Measurements from ENCODE around the gene PKNOX2. TPM values are rescaled to one million over a fixed set of nuclear protein-coding genes. Genes with fewer than 3 reads are reported as not detected.

PKNOX2 gene
- total and polyA plus RNA-seq, 2 of the 8 experiments (the other 6 are each of a cell fraction or from before 2014, with no cell fraction given), result 2.0 TPM

DNA sequence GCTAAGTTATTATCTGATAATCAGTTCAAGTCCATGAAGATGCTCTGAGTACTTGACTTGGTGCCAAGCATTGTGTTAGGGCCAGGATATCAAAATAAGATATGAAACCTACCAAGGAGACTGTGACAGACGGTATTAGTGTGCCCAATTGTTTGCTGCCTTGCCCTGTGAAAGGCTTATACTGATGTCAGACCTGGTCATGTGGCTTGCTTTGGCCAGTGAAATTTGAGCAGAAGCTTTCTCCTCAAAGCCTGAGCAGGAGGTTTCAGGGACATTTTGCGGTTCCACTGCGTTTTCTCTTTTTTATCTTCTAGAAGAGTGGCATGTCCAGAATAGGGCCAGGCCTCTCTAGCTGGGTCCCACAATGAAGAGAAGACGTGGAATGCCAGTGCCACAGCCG is 15.8 kb upstream of the PKNOX2 start:
- Histone ChIP-seq H3K4me3 (ENCODE audit: extremely low read depth in 1 of 4, insufficient read depth in 2 of 4, low read depth in 3 of 4, low read length in 4 of 4) (no peak overlapping the region), H3K79me1 (ENCODE audit: low read depth, low read length) (no peaks in the 10 kb centered on the region), H3K23me2 (ENCODE audit: low read depth, low read length) (no peaks in the 10 kb centered on the region), H4K8ac (ENCODE audit: extremely low read depth, insufficient read depth, low read length) (no peak overlapping the region), H3K79me2 (ENCODE audit: control insufficient read depth in 1 of 2, insufficient read depth in 2 of 2, low read length in 2 of 2) (no peaks in the 10 kb centered on the region), H2BK120ac (replicated peaks; ENCODE audit: low read depth, low read length) (no peak overlapping the region), H3K14ac (ENCODE audit: insufficient read length) (no peak overlapping the region), H3K56ac (replicated peaks; ENCODE audit: insufficient read length, low read depth, low read length) (no peak overlapping the region), H2BK15ac (ENCODE audit: low read length) (no peak overlapping the region), H3K27me3 (replicated peaks in 1 of 4; ENCODE audit: control insufficient read depth in 3 of 4, extremely low read depth in 1 of 4, insufficient read depth in 3 of 4, low read length in 3 of 4) (peaks cover 0 to 8% (median 5%) of the 10 kb centered on the region in 4 experiments; a peak in 6 of 7 replicates), H4K91ac (replicated peaks; ENCODE audit: insufficient read length, low read length) (no peak overlapping the region), H4K5ac (ENCODE audit: insufficient read length, low read depth, low read length) (no peak overlapping the region), H2BK5ac (ENCODE audit: low read depth, low read length) (no peak overlapping the region), H2AFZ (ENCODE audit: low read length) (no peak overlapping the region), H3K18ac (ENCODE audit: extremely low read depth, low read length) (no peak overlapping the region; the same call in 1 of the 2 replicates), H4K20me1 (replicated peaks in 1 of 2; ENCODE audit: control insufficient read depth in 1 of 2, insufficient read depth in 2 of 2, low read length in 2 of 2) (peaks cover 0 to 2% of the 10 kb centered on the region in 2 experiments), H3K4ac (replicated peaks; ENCODE audit: insufficient read length, low read depth, low read length) (no peak overlapping the region), H3K36me3 (ENCODE audit: control insufficient read depth in 2 of 4, insufficient read depth in 4 of 4, low read length in 3 of 4) (no peaks in the 10 kb centered on the region), H3K23ac (ENCODE audit: insufficient read length) (no peak overlapping the region), H3K9ac (replicated peaks in 1 of 4; ENCODE audit: extremely low read depth in 1 of 4, low read depth in 3 of 4, low read length in 3 of 4) (no peak overlapping the region), H2AK5ac (ENCODE audit: low read depth, low read length) (no peak overlapping the region), H2BK12ac (ENCODE audit: low read depth, low read length) (no peak overlapping the region), H2BK20ac (ENCODE audit: low read length) (no peak overlapping the region), H3K4me2 (ENCODE audit: insufficient read depth in 1 of 2, low read depth in 2 of 2, low read length in 2 of 2) (no peak overlapping the region), H3K27ac (ENCODE audit: low read depth, low read length) (no peak overlapping the region), H3K9me3 (ENCODE audit: insufficient read depth in 2 of 2, low read depth in 1 of 2, low read length in 1 of 2) (no peaks in the 10 kb centered on the region), H3K4me1 (replicated peaks in 1 of 4; ENCODE audit: control insufficient read depth in 3 of 4, insufficient read depth in 4 of 4, low read length in 3 of 4) (peaks cover 0 to 10% (median 8%) of the 10 kb centered on the region in 4 experiments; a peak in 4 of 7 replicates)
- POLR2A ChIA-PET (ENCODE audit: partially characterized antibody), result interaction anchor here (1.2 to 1.5 kb wide), 2 partner anchors 11 to 12 kb away, joined by 3 to 5 read pairs; no protein-coding TSS in a partner anchor
- DNase-seq (ENCODE audit: low read depth in 1 of 2, low spot score in 2 of 2) (no peak), FAIRE-seq (no peak)
- CTCF ChIA-PET (ENCODE audit: partially characterized antibody), result interaction anchor here (0.8 to 2.4 kb wide), 8 partner anchors 8 to 197 kb away, joined by 3 to 16 read pairs (median 4); partner anchors contain the start of gene PKNOX2
- 87% methylated on average over 5 of the region's 5 CpGs; no CpG with 5 or more reads in 1 of the 2 experiments for WGBS, 2 experiments (ENCODE audit: extremely low coverage in 1 of 2, insufficient coverage in 1 of 2, insufficient read length in 1 of 2, insufficient replicate concordance in 2 of 2, low coverage in 1 of 2, low lambda C conversion rate in 2 of 2, missing lambda C conversion rate in 1 of 2)
- TF ChIP-seq RXRA (IDR thresholded peaks at IDR 0.05; ENCODE audit: insufficient read depth, low read depth, low read length), result no peak
- no peak for TF ChIP-seq ZNF274 (IDR thresholded peaks at IDR 0.05; ENCODE audit: borderline replicate concordance, extremely low read depth, low read length)
- no peak for TF ChIP-seq POLR2AphosphoS5 (IDR thresholded peaks at IDR 0.05; ENCODE audit: low read depth, low read length)
- TF ChIP-seq POU5F1 (IDR thresholded peaks at IDR 0.05; ENCODE audit: low read depth, low read length), result no peak
- TF ChIP-seq POLR2A (IDR thresholded peaks at IDR 0.05; ENCODE audit: control extremely low read depth in 1 of 2, low read depth in 2 of 2, low read length in 2 of 2), result no peak
- TF ChIP-seq NRF1 (IDR thresholded peaks at IDR 0.05; ENCODE audit: low read depth, low read length), result no peak
- no peak for TF ChIP-seq TAF7 (optimal IDR thresholded peaks at IDR 0.05; ENCODE audit: borderline replicate concordance, low read depth, low read length)
- no peak for TF ChIP-seq CHD1 (IDR thresholded peaks at IDR 0.05; ENCODE audit: low read depth, low read length)
- TF ChIP-seq, protein P1, sequence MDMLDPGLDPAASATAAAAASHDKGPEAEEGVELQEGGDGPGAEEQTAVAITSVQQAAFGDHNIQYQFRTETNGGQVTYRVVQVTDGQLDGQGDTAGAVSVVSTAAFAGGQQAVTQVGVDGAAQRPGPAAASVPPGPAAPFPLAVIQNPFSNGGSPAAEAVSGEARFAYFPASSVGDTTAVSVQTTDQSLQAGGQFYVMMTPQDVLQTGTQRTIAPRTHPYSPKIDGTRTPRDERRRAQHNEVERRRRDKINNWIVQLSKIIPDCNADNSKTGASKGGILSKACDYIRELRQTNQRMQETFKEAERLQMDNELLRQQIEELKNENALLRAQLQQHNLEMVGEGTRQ (IDR thresholded peaks at IDR 0.05; ENCODE audit: low read length), result no peak
- TF ChIP-seq TAF1 (IDR thresholded peaks at IDR 0.05; ENCODE audit: low read depth, low read length), result no peak
- TF ChIP-seq BACH1 (IDR thresholded peaks at IDR 0.05; ENCODE audit: low read length), result no peak
- no peak for TF ChIP-seq SIN3A (conservative IDR thresholded peaks at IDR 0.05 in 1 of 2, IDR thresholded peaks at IDR 0.05 in 1 of 2; ENCODE audit: low read depth in 1 of 2, low read length in 2 of 2)
- TF ChIP-seq, protein P2, sequence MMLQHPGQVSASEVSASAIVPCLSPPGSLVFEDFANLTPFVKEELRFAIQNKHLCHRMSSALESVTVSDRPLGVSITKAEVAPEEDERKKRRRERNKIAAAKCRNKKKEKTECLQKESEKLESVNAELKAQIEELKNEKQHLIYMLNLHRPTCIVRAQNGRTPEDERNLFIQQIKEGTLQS (IDR thresholded peaks at IDR 0.05; ENCODE audit: insufficient read depth, low read depth, low read length), result no peak

Measured in H1 (cell line).